C4-2B (cell line): ENCODE data around the gene KCNT2.

Source experiments
- H3K27ac ChIP-seq: fragments of 450-650 bp; 2 replicates; pipeline ENCODE4 v1.5.1; 2017
- CTCF ChIP-seq: fragments of 450-650 bp; conservative IDR thresholded peaks from 2 replicates; pipeline ENCODE4 v1.5.1; 2017; ENCODE audit warnings: mild to moderate bottlenecking
- ZFX ChIP-seq: fragments of 450-650 bp; IDR thresholded peaks from 2 replicates; pipeline ENCODE4 v1.6.1; 2017

The KCNT2 gene

GRCh38 chr1:196445775-196446174 lies 162.5 kb downstream of the KCNT2 start:
- TF ChIP-seq ZFX (no peak), CTCF (no peak)
- H3K27ac ChIP-seq = no peak overlapping the region

DNA sequence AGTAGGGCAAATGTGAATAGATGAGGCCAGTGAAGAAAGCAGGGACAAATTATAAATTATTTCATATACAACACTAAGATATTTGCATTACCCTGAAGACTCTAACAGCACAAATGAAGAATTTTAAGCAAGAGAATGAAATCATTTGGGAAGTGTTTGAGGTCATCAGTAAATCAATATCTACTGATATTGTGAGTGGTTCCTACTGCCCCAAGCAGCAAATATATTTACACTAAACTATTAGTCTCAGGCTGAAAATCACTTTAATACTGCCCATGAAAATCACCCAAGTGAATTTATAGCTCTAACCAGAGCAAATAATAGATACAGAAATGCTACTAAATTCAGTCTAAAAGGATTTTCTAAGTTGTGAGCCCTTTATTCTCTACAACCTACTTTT lies 163.6 kb downstream of the KCNT2 start:
- TF ChIP-seq CTCF = no peak
- no peak for TF ChIP-seq ZFX
- H3K27ac ChIP-seq = no peak overlapping the region

DNA sequence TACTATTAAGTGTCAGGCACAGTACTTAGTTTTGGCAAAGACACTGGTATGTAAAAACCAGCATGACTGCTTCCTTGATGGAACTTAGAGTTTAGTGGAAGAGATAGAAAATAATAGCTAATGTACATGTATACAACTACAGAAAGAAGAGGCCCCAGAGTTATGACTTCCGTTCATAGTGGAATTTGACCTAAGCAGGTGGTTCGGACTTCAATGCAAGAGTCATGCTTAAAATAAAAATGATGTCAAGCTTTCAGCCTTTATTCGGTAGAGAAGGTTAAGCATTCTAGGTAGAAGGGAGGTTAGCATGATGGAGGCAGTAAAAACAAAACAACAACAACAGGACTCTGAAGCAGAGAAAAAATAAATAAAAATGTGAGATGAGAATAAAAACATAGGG lies 165.9 kb downstream of the KCNT2 start:
- no peak for TF ChIP-seq CTCF
- TF ChIP-seq ZFX = no peak
- no peak overlapping the region for H3K27ac ChIP-seq

DNA sequence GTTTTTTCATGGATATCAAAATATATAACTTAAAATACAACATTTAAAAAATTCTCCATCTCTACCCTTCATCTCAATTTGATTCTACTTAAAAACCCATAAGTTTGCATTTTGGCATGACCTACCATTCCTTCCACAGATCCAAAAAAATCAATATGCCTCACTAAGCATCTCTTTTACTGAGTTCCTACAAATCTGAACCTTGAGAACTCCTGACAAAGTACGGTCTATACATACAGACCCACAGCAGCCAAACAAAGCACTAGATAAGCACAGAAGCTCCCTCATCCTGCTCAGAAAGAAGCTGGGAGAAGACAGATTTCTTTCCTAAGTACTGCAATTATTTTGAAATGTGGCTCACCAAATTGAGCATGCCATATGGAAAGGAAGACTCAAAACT lies 167.5 kb downstream of the KCNT2 start:
- TF ChIP-seq ZFX (no peak), CTCF (no peak)
- H3K27ac ChIP-seq = no peak overlapping the region

DNA sequence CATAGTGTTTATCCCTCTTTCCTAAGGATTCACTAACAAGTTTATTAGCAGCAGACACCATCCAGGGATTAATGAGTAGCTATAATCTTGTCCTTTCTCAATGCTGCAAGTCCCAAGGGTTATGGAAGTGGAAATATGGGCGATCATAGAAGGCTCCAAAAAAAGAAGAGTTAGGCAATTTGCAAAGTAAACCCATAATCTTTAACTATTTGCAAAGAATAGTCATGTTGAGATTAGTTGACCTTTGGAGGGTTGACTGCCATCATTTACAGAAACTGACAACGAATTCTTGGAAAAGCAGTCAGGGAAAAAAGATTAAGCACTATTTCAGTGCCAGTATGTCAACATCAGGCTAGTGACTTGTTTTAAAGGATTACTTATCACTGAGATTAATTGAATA lies 169.9 kb downstream of the KCNT2 start:
- no peak for TF ChIP-seq CTCF
- no peak for TF ChIP-seq ZFX
- H3K27ac ChIP-seq = no peak overlapping the region

- H3K27ac ChIP-seq = no peak overlapping the region
- no peak for TF ChIP-seq CTCF
- no peak for TF ChIP-seq ZFX
These were observed 170.6 kb downstream of the KCNT2 start for GRCh38 chr1:196437671-196438070.

- no peak overlapping the region for H3K27ac ChIP-seq
- TF ChIP-seq ZFX (no peak), CTCF (no peak)
These were observed 175.2 kb downstream of the KCNT2 start for GRCh38 chr1:196433000-196433399.
